SW480 (cell line): Measurements from ENCODE around the gene DMAC1.

Experiments used
- DNase-seq: peaks from one replicate; pipeline ENCODE4 v3.0.0-alpha.2; 2016; ENCODE audit warnings: low spot score

The DMAC1 gene

GRCh38 chr9:7799234-7799943, at the start of gene DMAC1:
Gene DMAC1 (minus strand): TSS chr9:7799778. CDS start chr9:7799734, 44 bp downstream.
- peak; percentile 80 for DNase-seq

- DNase-seq = no peak
Measured at GRCh38 chr9:7849362-7849761, 49.8 kb upstream of the DMAC1 start.

- DNase-seq = no peak
Measured at GRCh38 chr9:7848498-7848897, 48.9 kb upstream of the DMAC1 start.

- DNase-seq = peak; percentile 29
Measured at GRCh38 chr9:7844242-7844641, 44.7 kb upstream of the DMAC1 start.

GRCh38 chr9:7841831-7842230, 42.3 kb upstream of the DMAC1 start:
- no peak for DNase-seq

- DNase-seq = no peak
Measured at GRCh38 chr9:7834531-7834930, 35.0 kb upstream of the DMAC1 start.

GRCh38 chr9:7828334-7828733, 28.8 kb upstream of the DMAC1 start:
- DNase-seq = no peak

GRCh38 chr9:7827792-7828191, 28.2 kb upstream of the DMAC1 start:
- no peak for DNase-seq

- DNase-seq = no peak
Measured at GRCh38 chr9:7827056-7827455, 27.5 kb upstream of the DMAC1 start.

GRCh38 chr9:7823651-7824050, 24.1 kb upstream of the DMAC1 start:
- DNase-seq = no peak

GRCh38 chr9:7819984-7820383, 20.4 kb upstream of the DMAC1 start:
- DNase-seq = no peak

GRCh38 chr9:7816021-7816420, 16.4 kb upstream of the DMAC1 start:
- DNase-seq = no peak

- no peak for DNase-seq
Measured at GRCh38 chr9:7813030-7813429, 13.5 kb upstream of the DMAC1 start.

- no peak for DNase-seq
Measured at GRCh38 chr9:7811677-7812076, 12.1 kb upstream of the DMAC1 start.

GRCh38 chr9:7802666-7803065, 3.1 kb upstream of the DMAC1 start:
- DNase-seq = no peak

GRCh38 chr9:7799944-7800285, 337 bp upstream of the DMAC1 start:
- DNase-seq = no peak

GRCh38 chr9:7794196-7794595, 5.4 kb downstream of the DMAC1 start:
- DNase-seq = no peak

- DNase-seq = no peak
Measured at GRCh38 chr9:7791394-7791793, 8.2 kb downstream of the DMAC1 start.

- DNase-seq = no peak
Measured at GRCh38 chr9:7790819-7791182, 8.8 kb downstream of the DMAC1 start.

GRCh38 chr9:7790022-7790818, 9.4 kb downstream of the DMAC1 start:
- DNase-seq = no peak

- DNase-seq = no peak
Measured at GRCh38 chr9:7788772-7789171, 10.8 kb downstream of the DMAC1 start.

GRCh38 chr9:7785813-7786212, 13.8 kb downstream of the DMAC1 start:
- DNase-seq = no peak

GRCh38 chr9:7784472-7784871, 15.1 kb downstream of the DMAC1 start:
- DNase-seq = no peak

- DNase-seq = no peak
Measured at GRCh38 chr9:7783635-7784063, 15.9 kb downstream of the DMAC1 start.
